ENCODE data around the gene CFAP61. TPM values are rescaled to one million over a fixed set of nuclear protein-coding genes. Genes with fewer than 3 reads are reported as not detected.

The CFAP61 gene
- total and polyA plus RNA-seq, 2 donors from 2014 or later: 0.58 to 2.6 TPM

DNA sequence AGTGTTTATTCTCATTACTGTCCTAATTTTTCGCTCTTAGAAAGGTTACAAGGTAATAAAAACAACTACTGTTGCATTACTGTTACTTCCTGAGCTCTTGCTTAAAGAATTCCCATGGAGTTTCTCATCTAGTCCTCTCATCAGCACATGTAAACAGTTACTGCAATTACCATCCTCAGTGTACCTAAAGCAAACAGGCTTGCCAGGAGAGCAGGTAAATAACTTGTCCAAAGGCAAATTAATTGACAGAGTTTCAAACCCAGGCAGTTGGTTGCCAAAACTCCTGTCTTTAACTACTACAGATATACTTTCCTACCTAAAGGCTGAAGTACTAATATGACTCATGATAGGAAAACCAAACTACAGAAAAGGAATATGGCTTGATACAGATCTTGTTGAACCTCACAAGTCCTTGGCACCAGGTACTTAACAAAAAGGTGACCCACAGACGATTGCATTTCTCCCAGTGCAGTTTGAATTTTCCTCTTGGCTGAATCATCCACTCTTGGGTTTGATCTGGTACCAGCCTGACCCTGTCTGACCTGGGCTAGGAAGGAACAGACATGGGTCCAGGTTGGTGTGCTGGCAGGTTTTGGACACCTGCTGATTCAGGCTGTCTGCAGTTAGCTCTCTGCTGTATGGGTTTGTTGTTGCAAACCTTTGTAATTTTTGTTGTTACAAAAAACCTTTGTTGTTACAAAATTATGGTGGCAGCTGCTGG, 153.0 kb downstream of the CFAP61 start:
- peak overlapping the region; percentile 48 to 56 for H3K27ac ChIP-seq (ENCODE audit: low read depth in 2 of 2, low read length in 2 of 2)

DNA sequence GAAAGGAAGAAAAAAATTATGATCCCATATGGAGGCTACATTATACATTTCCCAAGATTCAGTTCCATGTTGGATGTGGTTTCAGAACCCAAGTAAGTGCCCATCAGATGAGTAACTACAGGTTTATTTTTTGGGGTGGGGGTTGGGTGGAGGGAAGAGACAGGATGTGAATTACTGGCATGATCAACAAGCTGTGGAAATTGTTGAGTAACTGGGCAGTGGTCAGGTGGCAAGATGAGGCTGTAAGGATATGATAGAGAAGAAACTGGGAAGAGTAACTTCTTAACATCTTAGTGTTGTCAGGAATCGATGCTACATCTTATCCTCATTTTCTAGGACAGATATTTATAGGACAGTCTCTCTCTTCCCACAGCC, 153.5 kb downstream of the CFAP61 start:
- Histone ChIP-seq H3K4me1 (ENCODE audit: control insufficient read depth in 2 of 3, insufficient read depth in 2 of 3, low read depth in 1 of 3, low read length in 3 of 3) (peaks cover 0 to 2% (median 0%) of the 10 kb centered on the region in 3 donors), H3K9ac (ENCODE audit: low read length in 3 of 3) (no peak overlapping the region), H3K36me3 (ENCODE audit: control insufficient read depth in 2 of 3, insufficient read depth in 3 of 3, low read length in 3 of 3) (no peaks in the 10 kb centered on the region), H3K9me3 (ENCODE audit: control insufficient read depth in 2 of 3, insufficient read depth in 1 of 3, low read length in 3 of 3) (no peaks in the 10 kb centered on the region), H3K27ac (ENCODE audit: low read depth in 2 of 2, low read length in 2 of 2) (peak overlapping the region; percentile 38 to 48), H3K4me3 (ENCODE audit: low read length in 3 of 3) (no peak overlapping the region), H3K27me3 (ENCODE audit: control insufficient read depth, insufficient read depth, low read length) (no peaks in the 10 kb centered on the region)
- TF ChIP-seq, protein P1, sequence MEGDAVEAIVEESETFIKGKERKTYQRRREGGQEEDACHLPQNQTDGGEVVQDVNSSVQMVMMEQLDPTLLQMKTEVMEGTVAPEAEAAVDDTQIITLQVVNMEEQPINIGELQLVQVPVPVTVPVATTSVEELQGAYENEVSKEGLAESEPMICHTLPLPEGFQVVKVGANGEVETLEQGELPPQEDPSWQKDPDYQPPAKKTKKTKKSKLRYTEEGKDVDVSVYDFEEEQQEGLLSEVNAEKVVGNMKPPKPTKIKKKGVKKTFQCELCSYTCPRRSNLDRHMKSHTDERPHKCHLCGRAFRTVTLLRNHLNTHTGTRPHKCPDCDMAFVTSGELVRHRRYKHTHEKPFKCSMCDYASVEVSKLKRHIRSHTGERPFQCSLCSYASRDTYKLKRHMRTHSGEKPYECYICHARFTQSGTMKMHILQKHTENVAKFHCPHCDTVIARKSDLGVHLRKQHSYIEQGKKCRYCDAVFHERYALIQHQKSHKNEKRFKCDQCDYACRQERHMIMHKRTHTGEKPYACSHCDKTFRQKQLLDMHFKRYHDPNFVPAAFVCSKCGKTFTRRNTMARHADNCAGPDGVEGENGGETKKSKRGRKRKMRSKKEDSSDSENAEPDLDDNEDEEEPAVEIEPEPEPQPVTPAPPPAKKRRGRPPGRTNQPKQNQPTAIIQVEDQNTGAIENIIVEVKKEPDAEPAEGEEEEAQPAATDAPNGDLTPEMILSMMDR (IDR thresholded peaks at IDR 0.05; ENCODE audit: borderline replicate concordance, extremely low read depth, insufficient read depth): no peak
- intact Hi-C loops (cut with DNase I): no loop called here
- DNase-seq: no peak
- no peak for FAIRE-seq

More for the DNA sequence above, 153.0 kb downstream of the CFAP61 start:
- TF ChIP-seq, protein P1 (IDR thresholded peaks at IDR 0.05; ENCODE audit: borderline replicate concordance, extremely low read depth, insufficient read depth): no peak
- H3K4me1 ChIP-seq (ENCODE audit: control insufficient read depth in 2 of 3, insufficient read depth in 2 of 3, low read depth in 1 of 3, low read length in 3 of 3): peaks cover 0 to 2% (median 0%) of the 10 kb centered on the region in 3 donors
- no peak for FAIRE-seq
- no peak overlapping the region for H3K9ac ChIP-seq (ENCODE audit: low read length in 3 of 3)
- H3K9me3 ChIP-seq (ENCODE audit: control insufficient read depth in 2 of 3, insufficient read depth in 1 of 3, low read length in 3 of 3): no peaks in the 10 kb centered on the region
- H3K4me3 ChIP-seq (ENCODE audit: low read length in 3 of 3): no peak overlapping the region
- no peaks in the 10 kb centered on the region for H3K27me3 ChIP-seq (ENCODE audit: control insufficient read depth, insufficient read depth, low read length)
- intact Hi-C loops (cut with DNase I): no loop called here
- no peak for DNase-seq
- H3K36me3 ChIP-seq (ENCODE audit: control insufficient read depth in 2 of 3, insufficient read depth in 3 of 3, low read length in 3 of 3): no peaks in the 10 kb centered on the region

DNA sequence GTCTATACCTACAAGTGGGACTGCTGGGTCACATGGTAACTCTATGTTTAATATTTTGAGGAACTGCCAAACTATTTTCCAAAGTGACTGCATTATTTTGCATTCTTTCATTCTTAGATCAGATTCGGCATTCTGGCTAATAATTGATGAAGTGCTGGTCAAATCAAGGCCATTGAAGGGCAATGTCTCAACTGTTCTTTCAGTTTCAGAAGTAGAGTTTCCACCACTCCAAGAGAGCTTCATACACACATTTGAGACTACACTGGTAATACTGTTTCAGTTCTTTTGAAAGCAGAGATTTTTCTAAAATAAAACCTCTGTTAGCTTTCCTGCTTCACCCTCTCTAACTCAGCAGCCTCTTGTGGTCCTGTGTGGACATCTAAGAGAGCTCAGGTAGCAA, 154.5 kb downstream of the CFAP61 start:
- Histone ChIP-seq H3K4me1 (ENCODE audit: control insufficient read depth in 2 of 3, insufficient read depth in 2 of 3, low read depth in 1 of 3, low read length in 3 of 3) (peaks cover 0 to 2% (median 0%) of the 10 kb centered on the region in 3 donors), H3K4me3 (ENCODE audit: low read length in 3 of 3) (peak overlapping the region in 1 of 3 donors; percentile 8), H3K27me3 (ENCODE audit: control insufficient read depth, insufficient read depth, low read length) (no peaks in the 10 kb centered on the region), H3K9me3 (ENCODE audit: control insufficient read depth in 2 of 3, insufficient read depth in 1 of 3, low read length in 3 of 3) (no peaks in the 10 kb centered on the region), H3K27ac (ENCODE audit: low read depth in 2 of 2, low read length in 2 of 2) (peak overlapping the region; percentile 20 to 68), H3K36me3 (ENCODE audit: control insufficient read depth in 2 of 3, insufficient read depth in 3 of 3, low read length in 3 of 3) (no peaks in the 10 kb centered on the region), H3K9ac (ENCODE audit: low read length in 3 of 3) (peak overlapping the region in 1 of 3 donors; percentile 29)
- no peak for DNase-seq
- intact Hi-C loops (cut with DNase I): no loop called here
- TF ChIP-seq, protein P1 (IDR thresholded peaks at IDR 0.05; ENCODE audit: borderline replicate concordance, extremely low read depth, insufficient read depth): no peak
- no peak for FAIRE-seq

Measured in kidney (tissue), 14 donors.